T follicular helper cell (primary cell): ENCODE measurements around the gene EZH2.

Experiments used
- DNase-seq: peaks from one replicate; pipeline ENCODE4 v3.0.0-alpha.2; 2020; ENCODE audit warnings: low read depth

The EZH2 gene

GRCh38 chr7:148806187-148806586 is 77.9 kb downstream of the EZH2 start:
- DNase-seq, result no peak

DNA sequence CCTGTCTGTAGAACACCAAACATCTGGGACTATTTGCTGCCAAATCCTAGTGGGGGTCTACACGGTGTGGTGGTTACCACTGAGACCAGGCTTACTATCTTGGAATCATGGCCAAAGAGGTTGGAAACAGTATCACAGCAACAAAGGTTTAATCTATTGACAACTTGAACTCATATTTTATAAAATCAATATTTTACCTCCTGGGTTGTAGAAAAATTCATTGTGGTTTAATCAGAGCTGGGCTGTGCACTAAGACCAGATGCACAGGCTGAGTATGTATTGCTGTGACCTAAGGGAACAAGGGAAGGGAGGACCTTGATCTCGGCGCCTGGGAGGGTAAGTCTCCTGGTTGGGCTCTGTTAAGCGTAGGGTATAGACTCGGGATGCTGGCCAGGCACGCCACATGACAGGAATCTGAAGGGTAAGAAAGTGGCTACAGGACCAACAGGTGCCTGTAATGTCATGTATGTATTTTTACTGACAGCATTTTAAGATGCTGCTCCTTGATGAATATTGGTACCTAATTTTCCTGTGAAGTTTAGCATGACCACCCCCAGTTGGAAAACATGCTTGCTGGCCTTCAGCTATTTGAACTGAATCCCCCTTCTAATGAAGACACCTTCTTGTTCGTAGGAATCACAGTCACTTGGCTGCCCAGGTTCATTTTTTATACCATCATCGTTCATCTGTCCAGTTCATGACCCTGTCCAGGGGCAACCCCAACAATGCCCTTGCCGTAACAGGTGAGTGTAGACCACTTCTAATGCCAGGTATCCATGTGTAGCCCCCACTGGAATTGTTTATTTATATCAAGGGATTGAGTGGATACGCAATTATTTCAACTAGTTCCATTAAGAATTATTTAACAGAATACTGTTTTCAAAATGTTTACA is 79.5 kb downstream of the EZH2 start:
- no peak for DNase-seq

DNA sequence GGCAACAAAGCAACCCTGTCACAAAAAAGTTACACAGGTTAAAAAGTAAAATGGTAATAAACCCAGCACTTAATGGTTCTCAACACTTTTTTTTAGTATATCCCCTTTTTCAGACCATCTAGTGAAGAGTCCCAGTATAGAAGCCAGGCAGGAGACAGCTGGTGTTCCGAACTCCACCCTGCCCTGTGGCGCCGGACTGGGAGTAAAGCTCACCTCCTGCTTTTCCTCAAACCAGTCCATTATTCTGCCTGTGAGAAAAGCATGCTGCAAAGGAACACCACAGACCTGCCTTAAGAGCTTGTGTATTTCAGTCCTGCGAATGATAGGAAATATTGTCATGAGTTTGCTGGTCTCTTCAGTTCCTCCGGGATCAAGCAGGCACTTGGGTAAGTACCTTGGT is 81.0 kb downstream of the EZH2 start:
- no peak for DNase-seq

DNA sequence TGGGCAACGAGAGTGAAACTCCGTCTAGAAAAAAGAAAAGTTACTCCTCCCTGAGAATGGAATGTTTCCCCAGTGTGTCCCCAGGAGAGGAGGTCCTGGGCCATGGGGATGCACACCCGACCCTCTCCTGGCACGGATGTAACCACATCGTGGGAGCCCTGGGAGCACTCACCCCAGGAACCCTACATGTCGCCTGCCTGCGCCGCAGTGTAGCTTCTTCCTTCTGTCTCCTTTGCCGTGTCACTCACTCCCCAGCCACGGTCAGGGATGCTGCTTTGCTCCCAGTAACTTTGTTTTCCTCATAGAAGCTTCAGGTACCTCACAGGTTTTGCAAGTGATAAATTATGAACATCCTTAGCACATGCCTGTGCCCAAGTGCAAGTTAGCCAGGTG is 82.0 kb downstream of the EZH2 start:
- DNase-seq, result no peak

- no peak for DNase-seq
These were observed 83.4 kb downstream of the EZH2 start for GRCh38 chr7:148800677-148801076.

DNA sequence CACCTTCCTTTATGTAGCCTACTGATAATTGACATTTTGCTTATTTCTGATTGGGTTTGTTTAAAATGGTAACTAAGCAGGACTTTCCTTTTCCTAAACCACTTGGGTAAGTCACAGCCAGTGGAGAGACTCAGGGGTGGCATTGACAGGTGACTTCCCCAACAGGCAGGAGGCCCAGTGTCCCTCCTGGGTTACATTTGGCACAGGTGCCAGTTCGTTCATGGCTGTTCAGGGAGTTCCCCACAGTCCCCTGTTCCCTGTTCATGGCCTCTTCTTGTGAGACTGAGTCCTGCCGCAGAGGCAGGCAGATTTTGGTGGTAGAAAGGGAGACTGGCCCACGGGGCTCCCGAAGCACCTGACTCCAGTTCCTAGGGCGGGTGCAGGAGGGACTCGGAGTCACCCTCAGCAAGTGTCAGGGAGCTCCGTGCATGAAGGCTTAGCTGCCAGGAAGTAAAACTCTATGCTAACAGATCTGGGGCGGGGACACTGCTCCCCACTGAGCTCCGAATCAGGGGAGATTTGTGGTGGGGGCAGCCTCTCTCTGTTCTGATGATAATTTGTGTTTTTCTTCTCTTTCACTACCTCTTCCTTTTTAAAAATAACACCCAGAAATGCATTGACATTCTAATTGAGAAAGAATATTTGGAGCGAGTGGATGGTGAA is 84.1 kb downstream of the EZH2 start:
- DNase-seq, result no peak

DNA sequence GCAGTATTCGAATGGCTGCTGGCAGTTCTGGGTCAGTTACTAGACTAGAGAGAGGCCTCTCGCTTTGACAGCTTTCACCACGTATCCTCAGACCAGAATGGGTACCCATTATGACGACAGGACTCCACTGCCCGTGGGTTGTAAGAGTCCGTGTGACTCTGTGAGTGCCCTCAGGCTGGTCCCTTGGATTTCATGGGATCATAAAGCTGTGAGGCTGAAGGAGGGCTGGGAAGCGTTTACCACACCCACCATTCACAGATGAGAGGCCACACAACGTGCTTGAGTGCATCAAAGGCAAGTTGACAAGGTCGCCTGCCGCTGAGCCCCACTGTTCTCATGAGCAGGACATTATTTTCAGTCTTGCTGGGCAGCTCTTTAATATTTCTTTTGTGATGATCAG is 87.2 kb downstream of the EZH2 start:
- no peak for DNase-seq

GRCh38 chr7:148794476-148794875 is 89.6 kb downstream of the EZH2 start:
- DNase-seq, result no peak

GRCh38 chr7:148793590-148793989 is 90.5 kb downstream of the EZH2 start:
- no peak for DNase-seq

DNA sequence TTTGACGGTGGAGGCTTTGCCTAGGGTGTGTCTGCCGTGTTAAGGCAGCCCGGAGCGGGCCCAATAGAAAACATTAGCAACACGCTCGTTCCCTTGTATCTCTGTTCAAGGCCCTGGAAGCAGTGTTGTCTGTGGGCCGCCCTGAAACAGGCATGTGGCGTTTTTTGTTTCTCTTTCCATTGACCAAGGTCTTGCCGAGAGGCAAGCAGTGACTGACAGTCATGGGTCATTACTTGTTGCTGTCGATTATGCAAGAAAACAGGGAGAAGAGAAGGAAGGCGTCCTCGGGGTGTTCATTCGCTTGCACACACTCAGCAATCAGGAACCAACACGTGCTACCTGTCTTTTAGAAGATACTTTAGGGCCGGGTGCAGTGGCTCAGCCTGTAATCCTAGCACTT is 92.5 kb downstream of the EZH2 start:
- no peak for DNase-seq

DNA sequence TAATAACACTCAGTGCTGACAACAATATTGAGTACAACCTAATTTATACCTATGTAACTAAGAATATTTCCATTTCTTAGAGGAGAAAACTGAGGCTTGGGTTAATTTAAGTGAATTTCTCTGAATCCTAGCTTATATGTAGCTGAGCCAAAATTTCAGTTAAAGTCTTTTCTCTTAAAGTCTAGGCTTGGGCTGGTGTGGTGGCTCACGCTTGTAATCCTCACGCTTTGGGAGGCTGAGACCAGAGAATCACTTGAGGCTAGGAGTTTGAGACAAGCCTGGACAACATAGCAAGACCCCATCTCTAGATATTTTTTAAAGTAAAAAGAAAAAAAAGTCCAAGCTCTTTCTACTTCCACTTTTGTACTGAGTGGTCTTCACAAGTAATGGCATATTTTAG is 93.2 kb downstream of the EZH2 start:
- no peak for DNase-seq

GRCh38 chr7:148790131-148790726 is 93.9 kb downstream of the EZH2 start:
- DNase-seq, result no peak

- no peak for DNase-seq
These were observed 94.9 kb downstream of the EZH2 start for GRCh38 chr7:148789220-148789619.

DNA sequence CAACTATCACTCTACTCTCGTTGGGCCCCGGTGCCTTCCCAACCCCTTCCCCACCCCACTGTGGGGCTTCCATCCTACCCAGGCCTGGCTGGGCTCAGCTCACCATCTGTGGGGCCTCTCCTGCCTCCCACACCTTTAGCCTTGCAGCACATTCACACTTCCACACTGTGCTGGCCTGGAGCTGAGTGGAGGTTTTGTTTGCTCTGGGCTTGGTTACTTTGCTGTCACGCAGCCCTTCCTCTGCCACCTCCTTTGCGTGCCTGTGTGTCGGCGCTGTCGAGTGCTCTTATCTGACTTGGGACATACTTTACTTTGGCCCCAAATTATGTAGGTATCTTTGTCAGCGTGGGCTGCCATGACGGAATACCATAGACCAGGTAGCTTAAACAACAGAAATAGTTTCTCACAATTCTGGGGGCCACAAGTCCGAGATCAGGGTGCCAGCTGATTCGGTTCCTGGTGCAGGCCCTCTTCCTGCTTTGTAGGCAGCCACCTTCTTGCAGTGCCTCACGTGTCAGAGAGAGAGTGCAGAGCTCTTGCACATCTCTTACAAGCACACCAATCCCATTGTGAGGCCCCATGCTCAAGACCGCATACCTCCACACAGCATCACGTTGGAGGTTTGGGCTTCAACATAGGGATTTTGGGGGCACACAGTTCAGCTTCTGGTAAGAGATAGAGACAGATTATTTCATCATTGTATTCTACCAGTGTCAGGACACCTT is 96.4 kb downstream of the EZH2 start:
- DNase-seq, result no peak

- DNase-seq, result no peak
These were observed 100.1 kb downstream of the EZH2 start for GRCh38 chr7:148783801-148784527.

- DNase-seq, result no peak
These were observed 101.2 kb downstream of the EZH2 start for GRCh38 chr7:148782757-148783456.

- no peak for DNase-seq
These were observed 109.6 kb downstream of the EZH2 start for GRCh38 chr7:148774471-148774870.

GRCh38 chr7:148773334-148773733 is 110.8 kb downstream of the EZH2 start:
- DNase-seq, result no peak

GRCh38 chr7:148772297-148773089 is 111.6 kb downstream of the EZH2 start:
- DNase-seq, result no peak

GRCh38 chr7:148770004-148770403 is 114.1 kb downstream of the EZH2 start:
- DNase-seq, result no peak
